ENCODE measurements around the gene RICTOR. TPM values are rescaled to one million over a fixed set of nuclear protein-coding genes. Genes with fewer than 3 reads are reported as not detected.

Gene RICTOR
- total RNA-seq, 1 experiment from 2014 or later = 24.5 TPM

GRCh38 chr5:38948501-38948900 is 125.7 kb downstream of the RICTOR start:
- DNase-seq (ENCODE audit: extremely low read depth, low read depth) = no peak

- DNase-seq (ENCODE audit: extremely low read depth, low read depth) = no peak
Measured at GRCh38 chr5:38944282-38944681, 129.9 kb downstream of the RICTOR start.

- no peak for DNase-seq (ENCODE audit: extremely low read depth, low read depth)
Measured at GRCh38 chr5:38941912-38942311, 132.3 kb downstream of the RICTOR start.

GRCh38 chr5:38940230-38940858 is 133.9 kb downstream of the RICTOR start:
- DNase-seq (ENCODE audit: extremely low read depth, low read depth) = no peak

GRCh38 chr5:38938973-38939372 is 135.2 kb downstream of the RICTOR start:
- DNase-seq (ENCODE audit: extremely low read depth, low read depth) = no peak

- no peak for DNase-seq (ENCODE audit: extremely low read depth, low read depth)
Measured at GRCh38 chr5:38938424-38938823, 135.8 kb downstream of the RICTOR start.

GRCh38 chr5:38936269-38936668 is 137.9 kb downstream of the RICTOR start:
- no peak for DNase-seq (ENCODE audit: extremely low read depth, low read depth)

- DNase-seq (ENCODE audit: extremely low read depth, low read depth) = no peak
Measured at GRCh38 chr5:38935437-38935836, 138.8 kb downstream of the RICTOR start.

- DNase-seq (ENCODE audit: extremely low read depth, low read depth) = no peak
Measured at GRCh38 chr5:38932854-38933408, 141.3 kb downstream of the RICTOR start.

- no peak for DNase-seq (ENCODE audit: extremely low read depth, low read depth)
Measured at GRCh38 chr5:38931731-38932130, 142.5 kb downstream of the RICTOR start.

GRCh38 chr5:38929838-38930237 is 144.4 kb downstream of the RICTOR start:
- DNase-seq (ENCODE audit: extremely low read depth, low read depth) = no peak

GRCh38 chr5:38927470-38927869 is 146.7 kb downstream of the RICTOR start:
- DNase-seq (ENCODE audit: extremely low read depth, low read depth) = no peak

- DNase-seq (ENCODE audit: extremely low read depth, low read depth) = no peak
Measured at GRCh38 chr5:38926121-38926520, 148.1 kb downstream of the RICTOR start.

- no peak for DNase-seq (ENCODE audit: extremely low read depth, low read depth)
Measured at GRCh38 chr5:38925154-38925925, 148.9 kb downstream of the RICTOR start.

- DNase-seq (ENCODE audit: extremely low read depth, low read depth) = no peak
Measured at GRCh38 chr5:38923661-38924451, 150.3 kb downstream of the RICTOR start.

- DNase-seq (ENCODE audit: extremely low read depth, low read depth) = peak; percentile 55
Measured at GRCh38 chr5:38922199-38922598, 152.0 kb downstream of the RICTOR start.

GRCh38 chr5:38921174-38921573 is 153.0 kb downstream of the RICTOR start:
- DNase-seq (ENCODE audit: extremely low read depth, low read depth) = no peak

GRCh38 chr5:38916802-38917201 is 157.4 kb downstream of the RICTOR start:
- DNase-seq (ENCODE audit: extremely low read depth, low read depth) = no peak

GRCh38 chr5:38913714-38914113 is 160.5 kb downstream of the RICTOR start:
- no peak for DNase-seq (ENCODE audit: extremely low read depth, low read depth)

- DNase-seq (ENCODE audit: extremely low read depth, low read depth) = no peak
Measured at GRCh38 chr5:38911933-38912332, 162.3 kb downstream of the RICTOR start.

GRCh38 chr5:38906503-38906902 is 167.7 kb downstream of the RICTOR start:
- no peak for DNase-seq (ENCODE audit: extremely low read depth, low read depth)

Measured in NCI-H460 (cell line).